ENCODE measurements around the gene ALOX12B. TPM values are rescaled to one million over a fixed set of nuclear protein-coding genes. Genes with fewer than 3 reads are reported as not detected.
"Not testable (repeated sequence)": the region's sequence is repeated elsewhere in the genome, so short reads cannot be mapped to it uniquely, and the experiment has no call there.

The ALOX12B gene
- total and polyA plus RNA-seq, 2 donors = 0.42 to 5.0 TPM

DNA sequence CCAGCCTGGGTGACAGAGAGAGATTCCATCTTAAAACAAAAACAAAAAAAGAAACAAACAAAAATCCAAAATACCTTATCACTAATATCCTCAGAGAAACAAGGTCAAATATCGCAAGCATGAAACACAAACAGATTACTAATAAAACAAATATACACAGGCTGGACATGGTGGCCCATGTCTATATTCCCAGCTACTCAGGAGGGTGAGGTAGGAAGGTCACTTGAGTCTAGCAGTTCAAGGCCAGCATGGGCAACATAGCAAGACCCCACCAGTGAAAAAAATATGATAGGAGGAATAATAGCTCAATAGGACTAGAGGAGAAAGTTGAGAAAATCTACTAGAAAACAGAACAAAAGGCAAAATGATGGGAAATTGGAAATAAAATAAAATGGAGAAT lies 55.6 kb downstream of the ALOX12B start:
- H3K27ac ChIP-seq (ENCODE audit: low read depth in 1 of 2, low read length in 1 of 2) = no peak overlapping the region
- no peak for DNase-seq (ENCODE audit: low read depth in 6 of 9, low spot score in 9 of 9)
- no peak overlapping the region for H3K4me3 ChIP-seq (ENCODE audit: low read length in 2 of 2)
- peaks cover 0 to 5% of the 10 kb centered on the region in 2 donors for H3K27me3 ChIP-seq (ENCODE audit: control insufficient read depth in 2 of 2, insufficient read depth in 1 of 2, low read length in 1 of 2)
- WGBS = 100% methylated on average over 1 of the region's 1 CpG
- H3K36me3 ChIP-seq (ENCODE audit: control insufficient read depth in 2 of 2, insufficient read depth in 2 of 2, low read length in 1 of 2) = no peaks in the 10 kb centered on the region
- H3K9me3 ChIP-seq (ENCODE audit: control insufficient read depth in 2 of 2, insufficient read depth in 1 of 2, low read length in 1 of 2) = no peaks in the 10 kb centered on the region
- no peaks in the 10 kb centered on the region for H3K4me1 ChIP-seq (ENCODE audit: control insufficient read depth in 2 of 2, insufficient read depth in 2 of 2, low read length in 2 of 2)

DNA sequence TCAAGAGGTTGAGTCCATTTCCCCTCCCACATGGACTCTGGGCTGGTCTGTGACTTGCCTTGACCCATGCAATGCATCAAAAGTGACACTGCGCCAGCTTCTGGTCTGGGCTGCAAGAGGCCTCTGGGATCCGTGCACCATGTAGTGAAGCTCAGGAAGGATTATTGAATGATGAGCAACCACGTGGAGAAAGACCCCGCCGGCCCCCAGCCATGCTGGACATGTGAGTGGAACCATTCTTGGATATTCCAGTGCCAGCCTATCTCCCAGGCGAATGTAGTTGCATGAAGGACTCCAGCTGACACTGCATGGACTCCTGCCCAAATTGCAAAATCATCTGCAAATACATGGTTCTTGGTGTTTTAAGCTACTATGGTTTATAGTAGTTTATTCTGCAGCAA lies 56.3 kb downstream of the ALOX12B start:
- WGBS = 97% methylated on average over 6 of the region's 6 CpGs
- Histone ChIP-seq H3K27me3 (ENCODE audit: control insufficient read depth in 2 of 2, insufficient read depth in 1 of 2, low read length in 1 of 2) (peaks cover 0 to 5% of the 10 kb centered on the region in 2 donors), H3K9me3 (ENCODE audit: control insufficient read depth in 2 of 2, insufficient read depth in 1 of 2, low read length in 1 of 2) (no peaks in the 10 kb centered on the region), H3K36me3 (ENCODE audit: control insufficient read depth in 2 of 2, insufficient read depth in 2 of 2, low read length in 1 of 2) (no peaks in the 10 kb centered on the region), H3K27ac (ENCODE audit: low read depth in 1 of 2, low read length in 1 of 2) (no peak overlapping the region), H3K4me3 (ENCODE audit: low read length in 2 of 2) (no peak overlapping the region), H3K4me1 (ENCODE audit: control insufficient read depth in 2 of 2, insufficient read depth in 2 of 2, low read length in 2 of 2) (no peaks in the 10 kb centered on the region)
- DNase-seq (ENCODE audit: low read depth in 6 of 9, low spot score in 9 of 9) = no peak

GRCh38 chr17:8029121-8029520 lies 58.4 kb downstream of the ALOX12B start:
- DNase-seq (ENCODE audit: low read depth in 6 of 9, low spot score in 9 of 9) = no peak

DNA sequence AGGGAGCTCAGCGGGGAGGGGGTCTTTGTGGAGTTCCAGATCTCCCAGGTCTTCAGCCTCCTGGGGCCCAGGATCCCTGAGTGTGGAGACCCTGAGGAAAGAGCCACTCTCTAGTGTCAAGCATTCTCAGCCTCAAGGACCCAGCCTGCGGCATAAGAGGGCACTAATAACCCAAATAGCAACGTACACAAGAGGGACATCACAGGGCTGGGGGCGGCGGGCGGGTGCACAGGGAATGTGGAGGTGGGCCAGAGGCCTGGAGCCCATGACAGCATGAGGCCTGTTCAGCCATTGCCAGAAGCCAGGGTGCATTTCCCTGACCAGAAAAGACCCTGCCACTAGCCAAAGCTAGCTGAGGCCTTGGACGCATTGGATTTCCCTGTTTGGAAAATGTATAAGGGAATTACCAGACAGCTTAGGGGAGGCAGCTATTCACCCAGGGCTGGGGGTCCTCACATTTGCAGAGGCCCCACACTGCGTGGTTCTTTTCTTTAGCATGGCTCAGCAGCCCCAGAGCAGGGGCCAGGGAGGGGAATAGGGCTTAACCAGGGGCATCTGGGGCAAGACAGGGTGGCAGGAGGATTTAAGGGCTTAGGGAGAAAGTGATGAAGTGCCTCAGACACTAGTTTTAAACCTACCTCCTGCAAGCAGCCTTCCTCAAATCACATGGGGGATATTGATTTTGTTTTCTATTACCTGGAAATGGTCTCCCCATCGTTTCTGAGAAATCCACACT lies 62.2 kb downstream of the ALOX12B start:
- Histone ChIP-seq H3K4me3 (ENCODE audit: low read length in 2 of 2) (no peak overlapping the region), H3K9me3 (ENCODE audit: control insufficient read depth in 2 of 2, insufficient read depth in 1 of 2, low read length in 1 of 2) (no peaks in the 10 kb centered on the region), H3K27ac (ENCODE audit: low read depth in 1 of 2, low read length in 1 of 2) (no peak overlapping the region), H3K4me1 (ENCODE audit: control insufficient read depth in 2 of 2, insufficient read depth in 2 of 2, low read length in 2 of 2) (no peaks in the 10 kb centered on the region), H3K27me3 (ENCODE audit: control insufficient read depth in 2 of 2, insufficient read depth in 1 of 2, low read length in 1 of 2) (peaks cover 0 to 10% of the 10 kb centered on the region in 2 donors), H3K36me3 (ENCODE audit: control insufficient read depth in 2 of 2, insufficient read depth in 2 of 2, low read length in 1 of 2) (no peaks in the 10 kb centered on the region)
- DNase-seq (ENCODE audit: low read depth in 6 of 9, low spot score in 9 of 9) = no peak
- WGBS = 91% methylated on average over 9 of the region's 9 CpGs

More at GRCh38 chr17:8029121-8029520, 58.4 kb downstream of the ALOX12B start:
- H3K36me3 ChIP-seq (ENCODE audit: control insufficient read depth in 2 of 2, insufficient read depth in 2 of 2, low read length in 1 of 2) = no peaks in the 10 kb centered on the region
- H3K4me3 ChIP-seq (ENCODE audit: low read length in 2 of 2) = no peak overlapping the region
- no peak overlapping the region for H3K27ac ChIP-seq (ENCODE audit: low read depth in 1 of 2, low read length in 1 of 2)
- 93% methylated on average over 5 of the region's 5 CpGs for WGBS
- H3K4me1 ChIP-seq (ENCODE audit: control insufficient read depth in 2 of 2, insufficient read depth in 2 of 2, low read length in 2 of 2) = no peaks in the 10 kb centered on the region
- peaks cover 0 to 8% of the 10 kb centered on the region in 2 donors for H3K27me3 ChIP-seq (ENCODE audit: control insufficient read depth in 2 of 2, insufficient read depth in 1 of 2, low read length in 1 of 2)
- no peaks in the 10 kb centered on the region for H3K9me3 ChIP-seq (ENCODE audit: control insufficient read depth in 2 of 2, insufficient read depth in 1 of 2, low read length in 1 of 2)

DNA sequence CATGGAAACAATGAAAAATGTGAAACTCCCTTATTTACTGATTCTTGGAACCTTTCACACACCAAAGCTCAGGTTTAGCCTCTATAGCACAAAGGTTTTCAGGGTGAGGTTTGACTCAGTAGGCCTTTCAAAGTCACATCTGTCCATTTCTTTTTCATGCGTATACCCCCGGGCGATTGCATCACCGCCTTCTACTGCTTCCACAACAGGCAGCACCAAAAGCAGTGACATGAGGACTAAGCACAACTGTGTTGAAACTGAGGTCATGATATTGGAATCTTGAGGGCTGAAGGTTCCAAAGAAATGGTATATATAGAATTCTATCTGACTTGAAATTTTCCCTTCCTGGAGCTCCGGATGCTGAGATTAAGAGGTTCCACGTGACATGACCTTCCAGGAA lies 63.4 kb downstream of the ALOX12B start:
- H3K36me3 ChIP-seq (ENCODE audit: control insufficient read depth in 2 of 2, insufficient read depth in 2 of 2, low read length in 1 of 2); H3K27ac ChIP-seq (ENCODE audit: low read depth in 1 of 2, low read length in 1 of 2); H3K9me3 ChIP-seq (ENCODE audit: control insufficient read depth in 2 of 2, insufficient read depth in 1 of 2, low read length in 1 of 2); H3K4me1 ChIP-seq (ENCODE audit: control insufficient read depth in 2 of 2, insufficient read depth in 2 of 2, low read length in 2 of 2); H3K4me3 ChIP-seq (ENCODE audit: low read length in 2 of 2); DNase-seq (ENCODE audit: low read depth in 6 of 9, low spot score in 9 of 9): not testable (repeated sequence)
- H3K27me3 ChIP-seq (ENCODE audit: control insufficient read depth in 2 of 2, insufficient read depth in 1 of 2, low read length in 1 of 2) = peaks cover 0 to 18% of the 10 kb centered on the region in 2 donors
- WGBS = 96% methylated on average over 6 of the region's 6 CpGs

Other genes starting within 250 kb of the ALOX12B start
- gene TMEM88, start 232.7 kb downstream of the ALOX12B start, total RNA-seq = 1.6 TPM
- gene TMEM88, start 232.7 kb downstream of the ALOX12B start, polyA plus RNA-seq = 29.1 TPM
- gene NAA38, start 230.2 kb downstream of the ALOX12B start, total RNA-seq = 155 TPM
- 85.3 TPM for gene NAA38, start 230.2 kb downstream of the ALOX12B start, polyA plus RNA-seq
- gene CYB5D1, start 229.7 kb downstream of the ALOX12B start, total RNA-seq = 8.2 TPM
- gene CYB5D1, start 229.7 kb downstream of the ALOX12B start, polyA plus RNA-seq = 6.0 TPM
- gene CHD3, start 198.9 kb downstream of the ALOX12B start, total RNA-seq = 69.5 TPM
- 119 TPM for gene CHD3, start 198.9 kb downstream of the ALOX12B start, polyA plus RNA-seq
- gene RNF227, start 171.4 kb downstream of the ALOX12B start, total RNA-seq = 2.7 TPM
- gene RNF227, start 171.4 kb downstream of the ALOX12B start, polyA plus RNA-seq = 5.8 TPM
- gene KCNAB3, start 157.9 kb downstream of the ALOX12B start, total RNA-seq = 1.2 TPM
- 8.9 TPM for gene KCNAB3, start 157.9 kb downstream of the ALOX12B start, polyA plus RNA-seq
- 29.0 TPM for gene TRAPPC1, start 155.8 kb downstream of the ALOX12B start, total RNA-seq
- 137 TPM for gene TRAPPC1, start 155.8 kb downstream of the ALOX12B start, polyA plus RNA-seq
- 18.9 TPM for gene CNTROB, start 155.5 kb downstream of the ALOX12B start, total RNA-seq
- 39.0 TPM for gene CNTROB, start 155.5 kb downstream of the ALOX12B start, polyA plus RNA-seq
- gene GUCY2D, start 85.1 kb downstream of the ALOX12B start, total RNA-seq = 0.05 TPM
- gene GUCY2D, start 85.1 kb downstream of the ALOX12B start, polyA plus RNA-seq = 0.02 TPM
- 0.24 TPM for gene ALOX15B, start 48.7 kb downstream of the ALOX12B start, total RNA-seq
- 5.1 TPM for gene ALOX15B, start 48.7 kb downstream of the ALOX12B start, polyA plus RNA-seq
- gene ALOXE3, start 30.8 kb upstream of the ALOX12B start, total RNA-seq = not detected
- 1.2 TPM for gene ALOXE3, start 30.8 kb upstream of the ALOX12B start, polyA plus RNA-seq
- gene HES7, start 36.4 kb upstream of the ALOX12B start, total RNA-seq = not detected
- 0.75 TPM for gene HES7, start 36.4 kb upstream of the ALOX12B start, polyA plus RNA-seq
- 4.2 TPM for gene PER1, start 64.7 kb upstream of the ALOX12B start, total RNA-seq
- 71.9 TPM for gene PER1, start 64.7 kb upstream of the ALOX12B start, polyA plus RNA-seq
- 7.4 TPM for gene VAMP2, start 75.2 kb upstream of the ALOX12B start, total RNA-seq
- 73.9 TPM for gene VAMP2, start 75.2 kb upstream of the ALOX12B start, polyA plus RNA-seq
- gene TMEM107, start 88.7 kb upstream of the ALOX12B start, total RNA-seq = 71.6 TPM
- 21.3 TPM for gene TMEM107, start 88.7 kb upstream of the ALOX12B start, polyA plus RNA-seq
- gene BORCS6, start 102.5 kb upstream of the ALOX12B start, total RNA-seq = 8.5 TPM
- 11.4 TPM for gene BORCS6, start 102.5 kb upstream of the ALOX12B start, polyA plus RNA-seq
- 58.8 TPM for gene AURKB, start 122.9 kb upstream of the ALOX12B start, total RNA-seq
- 11.3 TPM for gene AURKB, start 122.9 kb upstream of the ALOX12B start, polyA plus RNA-seq
- gene CTC1, start 160.3 kb upstream of the ALOX12B start, total RNA-seq = 12.0 TPM
- gene CTC1, start 160.3 kb upstream of the ALOX12B start, polyA plus RNA-seq = 55.8 TPM
- 19.6 TPM for gene PFAS, start 161.6 kb upstream of the ALOX12B start, total RNA-seq
- 12.8 TPM for gene PFAS, start 161.6 kb upstream of the ALOX12B start, polyA plus RNA-seq
- 29.0 TPM for gene RANGRF, start 201.0 kb upstream of the ALOX12B start, total RNA-seq
- 51.3 TPM for gene RANGRF, start 201.0 kb upstream of the ALOX12B start, polyA plus RNA-seq
- gene SLC25A35, start 207.7 kb upstream of the ALOX12B start, total RNA-seq = 0.90 TPM
- gene SLC25A35, start 207.7 kb upstream of the ALOX12B start, polyA plus RNA-seq = 8.5 TPM
- gene ARHGEF15, start 222.5 kb upstream of the ALOX12B start, total RNA-seq = 0.71 TPM
- 6.1 TPM for gene ARHGEF15, start 222.5 kb upstream of the ALOX12B start, polyA plus RNA-seq

All from thymus (tissue), 11 donors.